CD4-positive, alpha-beta memory T cell (primary cell): ENCODE results near the gene CELF4. TPM values are rescaled to one million over a fixed set of nuclear protein-coding genes. Genes with fewer than 3 reads are reported as not detected.
A peak's percentile ranks its signal among the peaks of the same experiment; 100 is the strongest.

Experiments used
- CTCF ChIA-PET: fragments of 350-600 bp; sonication (Branson Sonifier 250); formaldehyde crosslinking; loops from one replicate; lab custom pipeline; 2021; ENCODE audit warnings: inconsistent platforms; ENCODE audit not compliant: partially characterized antibody; lab: Charles Lee
- POLR2A ChIA-PET: fragments of 350-600 bp; sonication (Branson Sonifier 250); formaldehyde crosslinking; loops from one replicate; lab custom pipeline; 2021; ENCODE audit not compliant: partially characterized antibody; lab: Charles Lee
- DNase-seq, 5 donors: peaks; one replicate each; pipeline versions ENCODE4 v3.0.0 to v3.0.0-alpha.2; 2020 to 2022; ENCODE audit warnings: mixed read lengths in 1 of 5
- H3K27ac ChIP-seq: one replicate; pipeline ENCODE4 v1.7.0; 2013; ENCODE audit warnings: low read depth, low read length
- H3K27me3 ChIP-seq: 2 replicates; pipeline ENCODE4 v1.7.0; 2013; ENCODE audit warnings: mild to moderate bottlenecking, low read length, moderate library complexity; ENCODE audit not compliant: insufficient read depth
- H3K36me3 ChIP-seq: 2 replicates; pipeline ENCODE4 v1.7.0; 2013; ENCODE audit warnings: mild to moderate bottlenecking, low read length, moderate library complexity; ENCODE audit not compliant: insufficient read depth
- H3K4me1 ChIP-seq: 2 replicates; pipeline ENCODE4 v1.7.0; 2013; ENCODE audit warnings: mild to moderate bottlenecking, low read length, moderate library complexity; ENCODE audit not compliant: insufficient read depth
- H3K4me3 ChIP-seq, 2 donors: one replicate each; pipeline ENCODE4 v1.7.0; 2013; ENCODE audit warnings: low read length in 2 of 2, mild to moderate bottlenecking in 1 of 2
- H3K9me3 ChIP-seq, 2 donors: one replicate each; pipeline ENCODE4 v1.7.0; 2013; ENCODE audit warnings: low read length in 2 of 2, control low read depth in 1 of 2; ENCODE audit not compliant: control insufficient read depth in 1 of 2
- H3K27ac Mint-ChIP-seq, 7 donors: one replicate each; pipeline ENCODE4 v1.8.0; 2020 to 2021; ENCODE audit warnings: mixed read lengths in 7 of 7, mild to moderate bottlenecking in 6 of 7, inconsistent platforms in 3 of 7, moderate library complexity in 3 of 7
- H3K27me3 Mint-ChIP-seq, 2 donors: one replicate each; pipeline ENCODE4 v1.8.0; 2020 to 2021; ENCODE audit warnings: mixed read lengths in 2 of 2
- H3K36me3 Mint-ChIP-seq, 2 donors: one replicate each; pipeline ENCODE4 v1.8.0; 2020 to 2021; ENCODE audit warnings: mixed read lengths in 2 of 2, inconsistent platforms in 1 of 2, mild to moderate bottlenecking in 1 of 2
- H3K4me1 Mint-ChIP-seq, 4 donors: one replicate each; pipeline ENCODE4 v1.8.0; 2020 to 2021; ENCODE audit warnings: mixed read lengths in 4 of 4, mild to moderate bottlenecking in 1 of 4
- H3K4me3 Mint-ChIP-seq, 8 donors: one replicate each; pipeline ENCODE4 v1.8.0; 2020 to 2021; ENCODE audit warnings: mixed read lengths in 8 of 8, mild to moderate bottlenecking in 7 of 8, moderate library complexity in 6 of 8, inconsistent platforms in 3 of 8
- H3K9me3 Mint-ChIP-seq, 8 donors: one replicate each; pipeline ENCODE4 v1.8.0; 2020 to 2021; ENCODE audit warnings: mixed read lengths in 8 of 8, mild to moderate bottlenecking in 5 of 8, inconsistent platforms in 3 of 8, moderate library complexity in 1 of 8
- intact Hi-C: fragments of 100-400 bp; cut with micrococcal nuclease; formaldehyde crosslinking; loops from one replicate; pipeline ENCODE4 v1.15.1; 2023
- polyA plus RNA-seq, 2 donors: library from polyadenylated mRNA; unstranded; fragments of 300-500 nt; fragmentation: Illumina TruSeq; gene quantifications; one replicate each; pipeline ENCODE4 v1.2.3, GENCODE V29; 2021
- total RNA-seq, 2 experiments: library from RNA; stranded (reverse); gene quantifications; one replicate each; pipeline ENCODE4 v1.2.3, GENCODE V29; 2021

Gene CELF4
- total and polyA plus RNA-seq, 4 experiments from 2014 or later = 0.23 TPM; not detected in 3

DNA sequence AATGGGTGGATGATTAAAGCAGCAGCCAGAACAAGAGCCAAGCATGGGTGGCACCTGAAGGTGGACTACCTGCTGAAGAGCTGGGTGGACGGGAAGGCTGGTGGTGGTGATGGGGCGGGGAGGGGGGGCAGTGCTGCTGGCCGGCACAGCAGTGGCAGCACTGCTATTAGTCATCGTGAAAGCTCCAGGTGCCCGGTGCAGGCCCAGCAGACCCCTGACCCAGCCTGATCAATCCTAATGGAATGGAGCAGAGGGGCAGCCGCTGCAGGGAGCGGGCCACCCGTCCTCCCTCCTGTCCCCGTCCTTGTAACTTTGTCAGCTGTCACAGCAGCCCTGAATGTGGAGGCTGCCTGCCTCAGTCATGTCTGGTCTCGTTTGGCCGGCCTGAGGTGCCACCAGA is 174.9 kb downstream of the CELF4 start:
- intact Hi-C loops = no loop called here
- ChIA-PET POLR2A (no interaction called here), CTCF (no interaction called here)
- DNase-seq = no peak
- Histone ChIP-seq H3K9me3 (no peaks in the 10 kb centered on the region), H3K27me3 (no peaks in the 10 kb centered on the region), H3K27ac (no peak overlapping the region), H3K4me1 (no peaks in the 10 kb centered on the region), H3K4me3 (no peak overlapping the region), H3K36me3 (no peaks in the 10 kb centered on the region)
- peaks cover 23 to 28% of the 10 kb centered on the region in 2 donors for H3K27me3 Mint-ChIP-seq
- no peaks in the 10 kb centered on the region for H3K9me3 Mint-ChIP-seq
- no peaks in the 10 kb centered on the region for H3K36me3 Mint-ChIP-seq
- peaks cover 0 to 10% (median 6%) of the 10 kb centered on the region in 4 donors for H3K4me1 Mint-ChIP-seq
- no peak overlapping the region for H3K4me3 Mint-ChIP-seq
- H3K27ac Mint-ChIP-seq = no peak overlapping the region

DNA sequence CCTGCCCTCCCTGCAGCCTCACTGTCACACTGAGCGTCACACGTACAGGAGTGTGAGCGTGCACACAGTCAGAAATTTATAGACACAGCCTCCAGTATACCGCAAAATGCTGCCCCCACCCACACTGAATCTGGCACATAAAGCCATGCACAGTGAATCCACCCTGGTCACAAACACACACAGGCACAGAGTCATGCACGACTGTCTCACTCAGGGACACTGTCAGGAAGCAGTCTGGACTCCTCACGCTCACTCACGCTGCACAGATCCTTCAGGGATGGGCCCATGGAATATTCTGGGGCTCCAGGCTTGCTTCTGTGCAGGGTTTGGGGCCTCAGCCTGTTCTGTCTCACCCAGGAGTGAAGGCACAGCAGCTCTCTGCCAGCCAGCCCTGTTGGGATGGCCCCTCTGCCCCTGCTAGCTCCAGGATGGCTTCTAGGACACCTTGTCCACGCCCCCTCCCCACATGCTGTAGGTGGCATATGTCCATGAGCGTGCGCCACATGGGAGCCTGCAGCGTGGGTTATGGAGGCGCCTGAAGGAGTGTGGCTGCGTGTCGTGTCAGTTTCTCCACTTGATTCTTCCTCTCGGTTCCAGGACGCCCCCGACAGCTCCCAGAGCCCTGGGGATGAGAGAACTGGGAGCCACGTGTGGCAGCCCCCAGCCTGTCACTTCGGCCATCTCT is 175.8 kb downstream of the CELF4 start:
- no peak overlapping the region for H3K27ac Mint-ChIP-seq
- CTCF ChIA-PET = no interaction called here
- no peak for DNase-seq
- no peak overlapping the region for H3K4me3 Mint-ChIP-seq
- H3K27ac ChIP-seq = no peak overlapping the region
- H3K9me3 ChIP-seq = no peaks in the 10 kb centered on the region
- no peaks in the 10 kb centered on the region for H3K9me3 Mint-ChIP-seq
- H3K4me1 ChIP-seq = no peaks in the 10 kb centered on the region
- H3K27me3 ChIP-seq = no peaks in the 10 kb centered on the region
- no peaks in the 10 kb centered on the region for H3K36me3 ChIP-seq
- peaks cover 0 to 10% (median under 1%) of the 10 kb centered on the region in 4 donors for H3K4me1 Mint-ChIP-seq
- peaks cover 20 to 22% of the 10 kb centered on the region in 2 donors for H3K27me3 Mint-ChIP-seq
- intact Hi-C loops = no loop called here
- H3K36me3 Mint-ChIP-seq = no peaks in the 10 kb centered on the region
- POLR2A ChIA-PET = no interaction called here
- H3K4me3 ChIP-seq = no peak overlapping the region

DNA sequence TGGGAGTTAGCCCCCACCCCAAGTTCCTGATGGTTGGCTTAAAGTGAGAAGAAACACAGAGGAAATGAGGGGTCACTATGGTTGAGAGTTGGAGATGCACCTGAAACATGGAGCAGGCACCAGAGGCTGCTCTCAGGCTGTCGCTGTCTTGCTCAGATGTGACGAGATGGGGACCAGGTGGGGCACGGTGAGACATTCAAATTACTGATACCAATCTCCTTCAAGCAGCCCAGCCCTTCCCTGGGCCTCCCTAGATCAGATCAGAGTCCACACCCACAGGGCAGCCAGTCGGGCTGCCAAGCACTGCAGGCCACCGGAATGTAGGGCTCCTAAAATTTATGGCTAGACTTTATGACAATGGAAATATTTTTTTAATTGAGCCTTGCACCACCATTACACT is 176.6 kb downstream of the CELF4 start:
- Mint-ChIP-seq H3K27ac (no peak overlapping the region), H3K4me3 (no peak overlapping the region), H3K27me3 (peaks cover 20 to 22% of the 10 kb centered on the region in 2 donors), H3K36me3 (no peaks in the 10 kb centered on the region), H3K4me1 (peaks cover 0 to 10% (median 0%) of the 10 kb centered on the region in 4 donors), H3K9me3 (no peaks in the 10 kb centered on the region)
- H3K4me3 ChIP-seq = no peak overlapping the region
- intact Hi-C loops = no loop called here
- POLR2A ChIA-PET = no interaction called here
- H3K9me3 ChIP-seq = no peaks in the 10 kb centered on the region
- no peak overlapping the region for H3K27ac ChIP-seq
- no peaks in the 10 kb centered on the region for H3K36me3 ChIP-seq
- DNase-seq = no peak
- CTCF ChIA-PET = no interaction called here
- no peaks in the 10 kb centered on the region for H3K27me3 ChIP-seq
- no peaks in the 10 kb centered on the region for H3K4me1 ChIP-seq

DNA sequence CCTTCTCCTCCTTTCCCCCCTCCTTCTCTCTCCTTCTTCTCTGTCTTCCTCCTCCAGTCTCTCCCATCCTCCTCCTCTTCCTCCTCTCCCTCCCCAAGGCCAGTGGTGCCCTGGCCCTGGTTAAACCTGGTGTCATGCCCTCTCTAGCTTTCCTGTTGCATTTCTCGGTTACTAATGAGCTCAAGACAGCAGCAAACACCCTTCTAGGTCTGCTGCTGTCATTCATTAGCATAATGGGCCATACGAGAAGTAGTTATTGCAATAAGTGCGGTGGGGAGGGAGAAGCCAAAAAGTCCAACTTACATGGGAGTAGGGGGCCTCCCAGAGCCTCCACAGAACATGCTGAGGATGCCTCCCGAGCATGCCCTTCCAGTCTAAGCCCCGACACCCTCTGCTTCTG is 177.2 kb downstream of the CELF4 start:
- Histone ChIP-seq H3K27ac (no peak overlapping the region), H3K36me3 (no peaks in the 10 kb centered on the region), H3K27me3 (no peaks in the 10 kb centered on the region), H3K9me3 (no peaks in the 10 kb centered on the region), H3K4me1 (no peaks in the 10 kb centered on the region), H3K4me3 (no peak overlapping the region)
- no peak overlapping the region for H3K4me3 Mint-ChIP-seq
- peaks cover 0 to 10% (median under 1%) of the 10 kb centered on the region in 4 donors for H3K4me1 Mint-ChIP-seq
- CTCF ChIA-PET = interaction anchor here (1.4 kb wide), 1 partner anchor 9 kb away, joined by 5 read pairs; no protein-coding TSS in a partner anchor
- H3K27ac Mint-ChIP-seq = no peak overlapping the region
- POLR2A ChIA-PET = no interaction called here
- intact Hi-C loops = no loop called here
- H3K9me3 Mint-ChIP-seq = no peaks in the 10 kb centered on the region
- H3K27me3 Mint-ChIP-seq = peaks cover 19 to 22% of the 10 kb centered on the region in 2 donors
- DNase-seq = no peak
- no peaks in the 10 kb centered on the region for H3K36me3 Mint-ChIP-seq

DNA sequence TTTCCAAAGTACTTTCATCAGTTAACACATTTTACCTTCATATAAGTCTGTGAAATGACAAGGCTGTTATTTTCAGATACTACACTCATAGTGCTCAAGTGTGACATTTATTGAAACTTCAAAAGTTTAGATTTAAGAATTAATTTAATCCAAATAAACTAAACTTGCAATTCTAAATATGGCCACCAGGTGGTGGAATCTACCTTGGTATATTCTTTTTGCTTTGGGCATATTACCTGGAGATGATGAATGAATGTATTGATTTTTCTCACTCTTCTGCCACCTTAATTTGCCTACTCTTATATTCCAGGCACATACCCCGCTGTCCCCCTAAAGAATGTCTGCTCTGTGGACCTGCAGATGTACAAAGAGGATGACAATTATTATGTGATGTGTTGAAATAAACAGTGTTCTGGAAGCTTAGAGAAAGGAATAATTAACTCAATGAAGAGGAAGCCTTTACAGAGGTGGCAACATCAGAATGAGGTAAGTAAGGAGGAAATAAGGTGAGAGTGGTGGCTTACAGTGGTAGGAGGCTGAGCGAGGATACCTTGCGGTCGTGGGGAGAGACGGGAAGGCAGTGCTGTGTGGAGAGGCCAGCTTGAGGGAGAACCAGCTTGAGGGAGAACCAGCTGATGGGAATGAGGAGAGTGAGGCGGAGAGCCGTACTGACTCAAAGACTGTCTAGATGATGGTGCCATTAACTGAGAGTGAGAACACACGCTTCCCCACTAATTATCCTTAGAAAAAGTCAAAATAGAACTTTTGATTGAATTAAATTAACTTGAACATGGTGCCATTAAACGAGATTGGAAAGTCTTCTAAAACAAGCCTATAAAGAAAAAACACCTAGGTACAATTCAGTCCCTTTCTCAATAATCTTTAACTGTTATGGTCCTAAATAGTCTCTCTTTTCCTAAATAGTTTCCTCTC is 179.5 kb downstream of the CELF4 start:
- POLR2A ChIA-PET = no interaction called here
- intact Hi-C loops = no loop called here

DNA sequence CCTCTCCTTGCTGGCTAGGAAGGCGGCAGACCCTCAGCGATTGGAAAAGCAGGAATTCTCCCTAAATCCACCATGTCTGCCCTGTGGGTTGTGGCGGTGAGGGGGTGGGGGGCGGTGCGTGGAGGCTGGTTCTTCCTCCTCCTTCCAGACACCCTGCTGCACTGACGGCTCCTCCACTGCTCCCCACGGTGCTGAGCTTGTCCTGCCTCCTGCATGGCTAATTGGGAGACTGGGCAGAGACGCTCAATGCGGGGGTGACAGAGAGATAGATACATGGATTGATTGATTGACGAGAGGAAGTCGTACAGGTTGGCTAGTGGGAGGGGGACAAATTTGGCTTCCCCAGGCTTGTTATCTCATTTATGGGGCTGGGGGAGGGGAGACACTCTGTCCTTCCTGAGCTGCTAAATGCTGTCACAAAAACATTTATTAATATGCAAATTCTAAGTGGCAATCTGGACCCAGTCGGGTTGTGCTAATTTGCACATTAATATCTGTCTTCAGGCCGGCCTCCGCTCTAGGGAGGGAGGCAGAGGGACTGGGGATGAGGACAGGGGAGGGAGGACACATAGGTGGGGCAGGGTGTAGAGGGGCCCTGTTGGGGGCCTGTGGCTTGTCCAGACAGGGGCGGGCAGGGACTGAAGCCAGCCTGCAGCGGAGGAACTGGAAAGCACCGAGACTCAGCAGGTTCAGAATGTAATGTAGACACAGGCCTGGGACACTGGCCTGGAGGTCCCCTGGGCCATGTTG is 181.6 kb downstream of the CELF4 start:
- Histone ChIP-seq H3K36me3 (no peaks in the 10 kb centered on the region), H3K27me3 (no peaks in the 10 kb centered on the region), H3K4me1 (no peaks in the 10 kb centered on the region), H3K9me3 (no peaks in the 10 kb centered on the region), H3K4me3 (no peak overlapping the region), H3K27ac (no peak overlapping the region)
- no peak for DNase-seq
- POLR2A ChIA-PET = no interaction called here
- CTCF ChIA-PET = no interaction called here
- Mint-ChIP-seq H3K4me3 (no peak overlapping the region), H3K27me3 (peaks cover 5 to 11% of the 10 kb centered on the region in 2 donors), H3K36me3 (no peaks in the 10 kb centered on the region), H3K27ac (no peak overlapping the region), H3K4me1 (peaks cover 0 to 8% (median 2%) of the 10 kb centered on the region in 4 donors), H3K9me3 (peaks cover 0 to 8% (median 0%) of the 10 kb centered on the region in 8 donors)
- intact Hi-C loops = no loop called here

More for the DNA sequence above, 179.5 kb downstream of the CELF4 start:
- Mint-ChIP-seq H3K4me1 (peaks cover 0 to 8% (median under 1%) of the 10 kb centered on the region in 4 donors), H3K36me3 (no peaks in the 10 kb centered on the region), H3K27me3 (peaks cover 8 to 10% of the 10 kb centered on the region in 2 donors), H3K4me3 (no peak overlapping the region), H3K9me3 (no peaks in the 10 kb centered on the region), H3K27ac (no peak overlapping the region)
- H3K9me3 ChIP-seq = no peaks in the 10 kb centered on the region
- no peaks in the 10 kb centered on the region for H3K27me3 ChIP-seq
- peak in 4 of 5 donors; percentile 18 to 34 (median 26) for DNase-seq
- no peak overlapping the region for H3K27ac ChIP-seq
- no peaks in the 10 kb centered on the region for H3K4me1 ChIP-seq
- CTCF ChIA-PET = interaction anchor here (1.0 kb wide), 2 partner anchors 11 to 135 kb away, joined by 3 to 5 read pairs; no protein-coding TSS in a partner anchor
- H3K4me3 ChIP-seq = no peak overlapping the region
- no peaks in the 10 kb centered on the region for H3K36me3 ChIP-seq
